Mononuclear cell (primary cell): Measurements from ENCODE around the gene ARL13B. TPM values are rescaled to one million over a fixed set of nuclear protein-coding genes. Genes with fewer than 3 reads are reported as not detected.
"Not testable (repeated sequence)": the region's sequence is repeated elsewhere in the genome, so short reads cannot be mapped to it uniquely, and the experiment has no call there.

Experiments used
- H3K27me3 ChIP-seq: 2 replicates; pipeline ENCODE4 v1.6.0; 2011; ENCODE audit warnings: low read length, control low read depth; ENCODE audit not compliant: insufficient read depth
- H3K4me1 ChIP-seq: 2 replicates; pipeline ENCODE4 v1.5.1; 2011; ENCODE audit warnings: mild to moderate bottlenecking, low read length, control low read depth; ENCODE audit not compliant: insufficient read depth
- H3K4me3 ChIP-seq: 2 replicates; pipeline ENCODE4 v1.5.1; 2011; ENCODE audit warnings: mild to moderate bottlenecking, low read length, moderate library complexity
- H3K9me3 ChIP-seq: 2 replicates; pipeline ENCODE4 v1.5.1; 2011; ENCODE audit warnings: low read depth, mild to moderate bottlenecking, control low read depth, low read length
- total RNA-seq: library from RNA; depleted of rRNA; stranded (reverse); fragments of >200 nt; gene quantifications from one replicate; pipeline ENCODE4 v1.2.3, GENCODE V29; 2012

The ARL13B gene
- 3.0 TPM for total RNA-seq

DNA sequence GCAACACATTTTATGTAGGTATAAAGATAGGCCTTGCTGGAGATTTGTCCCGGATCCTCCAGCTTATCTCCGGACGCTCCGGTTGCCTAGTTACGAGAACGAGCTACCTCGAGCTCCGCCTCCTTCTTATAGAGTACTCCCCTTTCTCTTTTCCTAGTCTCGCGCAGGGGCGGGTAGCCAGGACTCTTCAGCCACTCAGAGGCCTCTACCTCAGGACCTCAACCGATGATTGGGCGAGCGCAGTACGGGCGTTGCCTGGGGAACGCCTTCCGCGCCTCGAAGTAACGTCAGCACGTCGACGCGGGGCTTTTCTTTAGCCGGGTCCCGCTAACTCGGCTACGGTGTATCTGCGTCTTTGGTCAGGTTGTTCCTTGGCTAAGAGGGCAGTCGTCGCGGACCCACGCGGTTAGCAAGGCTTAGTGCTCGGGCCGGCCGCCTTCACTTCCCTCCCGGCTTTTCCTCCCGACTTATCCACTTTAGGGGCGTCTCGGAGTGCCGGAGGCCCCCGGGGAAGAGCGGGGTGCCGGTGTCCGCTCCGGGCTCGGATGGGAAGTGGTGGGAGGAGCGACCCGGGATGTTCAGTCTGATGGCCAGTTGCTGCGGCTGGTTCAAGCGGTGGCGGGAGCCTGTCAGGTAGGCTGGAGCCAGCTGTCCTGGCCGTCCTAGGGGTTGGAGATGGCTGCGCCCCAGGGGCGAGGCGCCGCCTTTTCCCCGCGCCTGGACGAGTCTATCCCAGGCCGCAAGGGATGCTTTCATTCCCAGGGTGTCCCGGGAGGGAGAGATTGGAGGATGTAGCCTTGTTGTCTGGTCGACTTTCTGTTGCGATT is at the start of gene ARL13B:
Gene ARL13B (plus strand): TSS at position 306 of the 827 bp plus-strand sequence. CDS start 269 bp downstream, at position 575.
- Histone ChIP-seq H3K9me3 (no peaks in the 10 kb centered on the region), H3K27me3 (no peaks in the 10 kb centered on the region), H3K4me1 (peaks cover 6% of the 10 kb centered on the region), H3K4me3 (peak within 1 kb of the TSS; percentile 67)

DNA sequence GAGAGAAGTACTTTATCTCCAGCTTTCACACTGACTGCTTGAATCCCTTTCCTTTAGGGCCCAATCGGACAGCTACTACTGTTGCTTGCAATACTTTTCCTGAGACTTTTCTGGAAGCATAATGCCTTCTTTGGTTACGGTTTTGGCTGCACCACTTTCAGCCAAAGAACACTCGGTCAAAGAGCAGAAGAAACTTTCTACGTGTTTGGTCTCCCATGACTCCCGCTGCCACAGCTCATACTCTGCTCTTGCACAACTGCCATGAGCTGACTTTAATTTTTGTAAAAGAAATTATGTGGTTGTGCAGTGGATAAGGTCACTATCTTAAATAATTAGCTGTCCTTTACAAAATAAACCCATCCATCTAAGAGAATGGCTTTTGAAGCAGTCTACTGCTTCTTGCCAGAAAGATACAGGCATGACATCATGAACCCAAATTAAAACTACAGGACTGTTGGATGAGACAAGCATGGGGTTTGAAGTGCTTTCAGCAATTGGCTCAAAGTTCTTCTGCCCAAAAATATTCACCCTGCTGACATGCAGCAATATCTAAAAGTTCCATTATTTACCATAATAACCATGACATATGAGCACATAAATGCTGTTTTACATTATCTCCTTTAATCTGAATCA is 48.2 kb upstream of the ARL13B start:
- Histone ChIP-seq H3K4me1 (no peaks in the 10 kb centered on the region), H3K27me3 (no peaks in the 10 kb centered on the region), H3K9me3 (no peaks in the 10 kb centered on the region), H3K4me3 (no peak overlapping the region)

GRCh38 chr3:93934366-93935046 is 45.4 kb upstream of the ARL13B start:
- Histone ChIP-seq H3K27me3 (no peaks in the 10 kb centered on the region), H3K4me1 (no peaks in the 10 kb centered on the region), H3K9me3 (no peaks in the 10 kb centered on the region), H3K4me3 (no peak overlapping the region)

- Histone ChIP-seq H3K4me1 (no peaks in the 10 kb centered on the region), H3K4me3 (no peak overlapping the region), H3K27me3 (no peaks in the 10 kb centered on the region)
Measured at GRCh38 chr3:93936549-93936948, 43.4 kb upstream of the ARL13B start.

GRCh38 chr3:93937485-93937884 is 42.5 kb upstream of the ARL13B start:
- H3K9me3 ChIP-seq, H3K27me3 ChIP-seq, H3K4me3 ChIP-seq, H3K4me1 ChIP-seq: not testable (repeated sequence)

More at GRCh38 chr3:93936549-93936948, 43.4 kb upstream of the ARL13B start:
- no peaks in the 10 kb centered on the region for H3K9me3 ChIP-seq

DNA sequence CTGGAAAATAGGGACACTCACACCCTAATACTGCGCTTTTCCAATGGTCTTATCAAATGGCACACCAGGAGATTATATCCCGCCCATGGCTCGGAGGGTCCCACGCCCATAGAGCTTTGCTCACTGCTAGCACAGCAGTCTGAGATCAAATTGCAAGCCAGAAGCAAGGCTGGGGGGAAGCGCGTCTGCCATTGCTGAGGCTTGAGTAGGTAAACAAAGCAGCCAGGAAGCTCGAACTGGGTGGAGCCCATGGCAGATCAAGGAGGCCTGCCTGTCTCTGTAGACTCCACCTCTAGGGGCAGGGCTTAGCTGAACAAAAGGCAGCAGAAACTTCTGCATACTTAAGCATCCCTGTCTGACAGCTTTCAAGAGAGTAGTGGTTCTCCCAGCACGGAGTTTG is 30.0 kb upstream of the ARL13B start:
- not testable (repeated sequence) for H3K27me3 ChIP-seq, H3K9me3 ChIP-seq, H3K4me3 ChIP-seq, H3K4me1 ChIP-seq

GRCh38 chr3:93961026-93961425 is 18.9 kb upstream of the ARL13B start:
- Histone ChIP-seq H3K9me3 (no peaks in the 10 kb centered on the region), H3K4me3 (no peak overlapping the region), H3K27me3 (no peaks in the 10 kb centered on the region), H3K4me1 (no peaks in the 10 kb centered on the region)

- no peak overlapping the region for H3K4me3 ChIP-seq
- H3K27me3 ChIP-seq, result no peaks in the 10 kb centered on the region
- no peaks in the 10 kb centered on the region for H3K9me3 ChIP-seq
- no peaks in the 10 kb centered on the region for H3K4me1 ChIP-seq
Measured at GRCh38 chr3:93961489-93961888, 18.5 kb upstream of the ARL13B start.

DNA sequence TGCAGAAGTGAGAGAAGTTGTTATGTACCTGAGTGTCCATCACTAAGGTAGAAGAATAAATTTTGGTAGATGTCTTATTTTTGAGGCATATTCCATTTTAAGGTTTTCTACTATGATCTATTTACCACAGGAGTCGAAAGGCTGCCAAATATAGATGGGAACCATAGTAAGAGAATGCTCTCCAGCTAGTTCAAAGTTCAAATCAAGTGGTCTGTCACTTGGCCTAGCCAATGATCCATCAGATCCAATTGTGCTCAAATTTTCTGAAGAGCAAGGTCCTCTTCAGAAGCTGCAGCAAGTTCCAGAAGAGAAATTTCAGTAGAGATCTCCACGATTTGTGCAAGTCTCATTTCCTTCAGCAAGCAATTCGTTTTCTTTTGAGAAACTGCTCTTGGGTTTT is 17.2 kb upstream of the ARL13B start:
- Histone ChIP-seq H3K9me3 (no peaks in the 10 kb centered on the region), H3K27me3 (no peaks in the 10 kb centered on the region), H3K4me3 (no peak overlapping the region), H3K4me1 (no peaks in the 10 kb centered on the region)

DNA sequence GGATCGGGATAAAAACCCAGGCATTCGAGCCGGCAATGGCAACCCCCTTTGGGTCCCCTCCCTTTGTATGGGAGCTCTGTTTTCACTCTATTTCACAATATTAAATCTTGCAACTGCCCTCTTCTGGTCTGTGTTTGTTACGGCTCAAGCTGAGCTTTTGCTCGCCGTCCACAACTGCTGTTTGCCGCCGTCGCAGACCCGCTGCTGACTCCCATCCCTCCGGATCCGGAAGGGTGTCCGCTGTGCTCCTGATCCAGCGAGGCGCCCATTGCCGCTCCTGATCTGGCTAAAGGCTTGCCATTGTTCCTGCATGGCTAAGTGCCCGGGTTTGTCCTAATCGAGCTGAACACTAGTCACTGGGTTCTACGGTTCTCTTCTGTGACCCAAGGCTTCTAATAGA is 14.8 kb upstream of the ARL13B start:
- H3K27me3 ChIP-seq, H3K4me1 ChIP-seq, H3K9me3 ChIP-seq, H3K4me3 ChIP-seq: not testable (repeated sequence)

GRCh38 chr3:93969443-93969842 is 10.5 kb upstream of the ARL13B start:
- peaks cover 16% of the 10 kb centered on the region for H3K27me3 ChIP-seq

GRCh38 chr3:93969997-93970396 is 10.0 kb upstream of the ARL13B start:
- no peaks in the 10 kb centered on the region for H3K9me3 ChIP-seq
- H3K27me3 ChIP-seq, result peaks cover 16% of the 10 kb centered on the region
- peaks cover 13% of the 10 kb centered on the region for H3K4me1 ChIP-seq
- no peak overlapping the region for H3K4me3 ChIP-seq

More at GRCh38 chr3:93969443-93969842, 10.5 kb upstream of the ARL13B start:
- peaks cover 13% of the 10 kb centered on the region for H3K4me1 ChIP-seq
- no peaks in the 10 kb centered on the region for H3K9me3 ChIP-seq
- H3K4me3 ChIP-seq, result no peak overlapping the region

- peak within 1 kb of the TSS; percentile 34 for H3K4me3 ChIP-seq
- H3K4me1 ChIP-seq, result peaks cover 13% of the 10 kb centered on the region
- no peaks in the 10 kb centered on the region for H3K9me3 ChIP-seq
- H3K27me3 ChIP-seq, result peaks cover 16% of the 10 kb centered on the region
Measured at GRCh38 chr3:93973131-93974126, 6.5 kb upstream of the ARL13B start, which contains the start of gene PROS1. PROS1 (minus strand) TSS chr3:93973896; CDS start chr3:93973749, 147 bp downstream.

- Histone ChIP-seq H3K9me3 (no peaks in the 10 kb centered on the region), H3K4me1 (peaks cover 6% of the 10 kb centered on the region), H3K27me3 (no peaks in the 10 kb centered on the region), H3K4me3 (no peak overlapping the region)
Measured at GRCh38 chr3:93981649-93982048, 1.7 kb downstream of the ARL13B start.
